Neural crest cell (in vitro differentiated cells): Measurements from ENCODE around the gene ITPR3. TPM values are rescaled to one million over a fixed set of nuclear protein-coding genes. Genes with fewer than 3 reads are reported as not detected.

Source experiments
- DNase-seq: peaks from one replicate; pipeline ENCODE4 v3.0.0; 2021; ENCODE audit warnings: low read depth, mixed read lengths, low spot score
- H3K27ac Mint-ChIP-seq: one replicate; pipeline ENCODE4 v1.8.0; 2021; ENCODE audit warnings: mild to moderate bottlenecking, mixed read lengths; ENCODE audit not compliant: unreplicated experiment
- H3K27me3 Mint-ChIP-seq: 2 replicates; pipeline ENCODE4 v1.8.0; 2021; ENCODE audit warnings: low read depth, mild to moderate bottlenecking, mixed read lengths
- H3K36me3 Mint-ChIP-seq: 2 replicates; pipeline ENCODE4 v1.8.0; 2021; ENCODE audit warnings: low read depth, mild to moderate bottlenecking, mixed read lengths
- H3K4me1 Mint-ChIP-seq: 2 replicates; pipeline ENCODE4 v1.8.0; 2021; ENCODE audit warnings: mixed read lengths
- H3K4me3 Mint-ChIP-seq: one replicate; pipeline ENCODE4 v1.8.0; 2021; ENCODE audit warnings: mild to moderate bottlenecking, mixed read lengths
- H3K9me3 Mint-ChIP-seq: 2 replicates; pipeline ENCODE4 v1.8.0; 2021; ENCODE audit warnings: mixed read lengths
- CTCF ChIP-seq: fragments of 200-600 bp; sonication (generic); conservative IDR thresholded peaks from 2 replicates; pipeline ENCODE4 v1.5.0; 2021; ENCODE audit warnings: antibody characterized with exemption, mild to moderate bottlenecking
- total RNA-seq: library from RNA; stranded (reverse); gene quantifications from 2 replicates; pipeline ENCODE4 v1.2.1, GENCODE V29; 2021

ITPR3 gene
- total RNA-seq, 1 donor from 2014 or later, result 16.0 TPM

- Mint-ChIP-seq H3K36me3 (peaks cover 3% of the 10 kb centered on the region), H3K4me3 (no peak overlapping the region), H3K27ac (no peak overlapping the region), H3K4me1 (peaks cover 7% of the 10 kb centered on the region), H3K9me3 (no peaks in the 10 kb centered on the region), H3K27me3 (no peaks in the 10 kb centered on the region)
- DNase-seq, result no peak
- TF ChIP-seq CTCF, result no peak
These were observed 56.1 kb downstream of the ITPR3 start for GRCh38 chr6:33677143-33677660.

- H3K27ac Mint-ChIP-seq, result no peak overlapping the region
These were observed 56.6 kb downstream of the ITPR3 start for GRCh38 chr6:33677689-33678088.

GRCh38 chr6:33678233-33678931, 57.3 kb downstream of the ITPR3 start:
- H3K9me3 Mint-ChIP-seq, result no peaks in the 10 kb centered on the region
- TF ChIP-seq CTCF, result no peak
- no peak for DNase-seq
- H3K27me3 Mint-ChIP-seq, result no peaks in the 10 kb centered on the region
- no peak overlapping the region for H3K4me3 Mint-ChIP-seq
- peaks cover 3% of the 10 kb centered on the region for H3K36me3 Mint-ChIP-seq
- no peak overlapping the region for H3K27ac Mint-ChIP-seq
- peaks cover 6% of the 10 kb centered on the region for H3K4me1 Mint-ChIP-seq

More at GRCh38 chr6:33677689-33678088, 56.6 kb downstream of the ITPR3 start:
- Mint-ChIP-seq H3K4me3 (no peak overlapping the region), H3K4me1 (peaks cover 7% of the 10 kb centered on the region), H3K9me3 (no peaks in the 10 kb centered on the region), H3K36me3 (peaks cover 3% of the 10 kb centered on the region), H3K27me3 (no peaks in the 10 kb centered on the region)
- no peak for DNase-seq
- no peak for TF ChIP-seq CTCF

- Mint-ChIP-seq H3K4me1 (peaks cover 4% of the 10 kb centered on the region), H3K36me3 (peaks cover 3% of the 10 kb centered on the region), H3K27ac (no peak overlapping the region), H3K27me3 (no peaks in the 10 kb centered on the region), H3K9me3 (no peaks in the 10 kb centered on the region), H3K4me3 (no peak overlapping the region)
- DNase-seq, result no peak
- TF ChIP-seq CTCF, result no peak
These were observed 57.9 kb downstream of the ITPR3 start for GRCh38 chr6:33678932-33679490.

GRCh38 chr6:33679761-33680160, 58.6 kb downstream of the ITPR3 start:
- H3K27me3 Mint-ChIP-seq, result no peaks in the 10 kb centered on the region
- peaks cover 3% of the 10 kb centered on the region for H3K36me3 Mint-ChIP-seq
- no peaks in the 10 kb centered on the region for H3K9me3 Mint-ChIP-seq
- peaks cover 4% of the 10 kb centered on the region for H3K4me1 Mint-ChIP-seq
- DNase-seq, result no peak
- no peak overlapping the region for H3K4me3 Mint-ChIP-seq
- TF ChIP-seq CTCF, result no peak
- H3K27ac Mint-ChIP-seq, result no peak overlapping the region
